BE2C (cell line): ENCODE results near the gene CSF1R.

Source experiments
- DNase-seq: peaks from one replicate; pipeline ENCODE4 v3.0.0-alpha.2; 2020
- H3K27me3 ChIP-seq: fragments of 250-450 bp; sonication (Bioruptor Pico); 2 replicates; pipeline ENCODE4 v1.5.1; 2020; ENCODE audit warnings: mild to moderate bottlenecking
- H3K36me3 ChIP-seq: fragments of 250-450 bp; sonication (Bioruptor Pico); 2 replicates; pipeline ENCODE4 v1.5.1; 2020; ENCODE audit warnings: mild to moderate bottlenecking
- H3K4me1 ChIP-seq: fragments of 250-450 bp; sonication (Bioruptor Pico); 2 replicates; pipeline ENCODE4 v1.5.1; 2020
- H3K4me3 ChIP-seq: 2 replicates; pipeline ENCODE4 v1.5.1; 2011; ENCODE audit warnings: low read depth, low read length
- H3K9me3 ChIP-seq: fragments of 250-450 bp; sonication (Bioruptor Pico); 2 replicates; pipeline ENCODE4 v1.5.1; 2020
- TF ChIP-seq, protein P1 (sequence below): IDR thresholded peaks from 2 replicates; pipeline ENCODE4 v1.5.1; 2012; ENCODE audit warnings: mild to moderate bottlenecking, low read depth, low read length

The CSF1R gene

DNA sequence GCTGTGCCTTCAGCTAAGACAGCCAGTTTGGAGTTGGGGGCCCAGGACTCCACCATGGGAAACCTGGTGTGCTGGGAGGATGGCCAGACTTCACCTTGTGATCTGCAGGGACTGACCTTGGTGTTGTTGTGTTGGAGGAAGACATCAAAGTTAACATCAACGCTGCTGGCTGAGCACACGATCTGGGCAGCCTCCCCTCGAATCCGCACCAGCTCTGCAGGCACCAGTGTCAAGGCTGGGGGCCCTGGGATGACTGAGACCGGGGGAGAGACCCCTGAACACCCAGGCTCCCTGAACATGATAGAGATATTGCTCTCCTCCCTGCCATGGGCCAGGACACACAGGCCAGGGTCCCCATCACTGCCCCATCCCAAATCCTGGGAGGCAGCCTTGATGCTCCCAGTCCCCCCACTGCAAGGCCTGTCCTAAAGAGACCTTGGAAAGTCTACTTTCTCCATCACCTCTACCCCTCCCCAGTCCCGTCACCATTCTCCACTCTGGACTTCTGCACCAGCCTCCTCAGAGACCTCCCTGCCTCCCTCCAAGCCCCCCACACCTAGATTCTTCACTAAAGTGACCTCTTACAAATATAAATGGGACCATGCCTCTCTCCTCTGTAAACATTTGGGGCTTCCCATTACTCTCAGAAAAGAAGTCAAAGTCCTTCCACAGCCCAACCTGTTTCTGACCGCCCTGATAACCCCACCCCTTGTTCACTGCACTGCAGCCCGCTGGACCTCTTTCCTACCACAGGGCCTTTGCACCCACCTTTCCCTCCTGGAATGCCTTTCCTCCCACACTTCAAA, 8.2 kb downstream of the CSF1R start:
- Histone ChIP-seq H3K36me3 (no peaks in the 10 kb centered on the region), H3K4me3 (no peak overlapping the region), H3K9me3 (no peaks in the 10 kb centered on the region), H3K27me3 (no peaks in the 10 kb centered on the region), H3K4me1 (no peaks in the 10 kb centered on the region)
- DNase-seq: no peak
- TF ChIP-seq, protein P1, sequence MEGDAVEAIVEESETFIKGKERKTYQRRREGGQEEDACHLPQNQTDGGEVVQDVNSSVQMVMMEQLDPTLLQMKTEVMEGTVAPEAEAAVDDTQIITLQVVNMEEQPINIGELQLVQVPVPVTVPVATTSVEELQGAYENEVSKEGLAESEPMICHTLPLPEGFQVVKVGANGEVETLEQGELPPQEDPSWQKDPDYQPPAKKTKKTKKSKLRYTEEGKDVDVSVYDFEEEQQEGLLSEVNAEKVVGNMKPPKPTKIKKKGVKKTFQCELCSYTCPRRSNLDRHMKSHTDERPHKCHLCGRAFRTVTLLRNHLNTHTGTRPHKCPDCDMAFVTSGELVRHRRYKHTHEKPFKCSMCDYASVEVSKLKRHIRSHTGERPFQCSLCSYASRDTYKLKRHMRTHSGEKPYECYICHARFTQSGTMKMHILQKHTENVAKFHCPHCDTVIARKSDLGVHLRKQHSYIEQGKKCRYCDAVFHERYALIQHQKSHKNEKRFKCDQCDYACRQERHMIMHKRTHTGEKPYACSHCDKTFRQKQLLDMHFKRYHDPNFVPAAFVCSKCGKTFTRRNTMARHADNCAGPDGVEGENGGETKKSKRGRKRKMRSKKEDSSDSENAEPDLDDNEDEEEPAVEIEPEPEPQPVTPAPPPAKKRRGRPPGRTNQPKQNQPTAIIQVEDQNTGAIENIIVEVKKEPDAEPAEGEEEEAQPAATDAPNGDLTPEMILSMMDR: no peak

GRCh38 chr5:150077060-150077459, 9.3 kb downstream of the CSF1R start:
- DNase-seq: no peak
- Histone ChIP-seq H3K36me3 (no peaks in the 10 kb centered on the region), H3K4me3 (no peak overlapping the region), H3K9me3 (no peaks in the 10 kb centered on the region), H3K4me1 (no peaks in the 10 kb centered on the region), H3K27me3 (no peaks in the 10 kb centered on the region)
- TF ChIP-seq, protein P1: no peak

GRCh38 chr5:150075806-150076205, 10.5 kb downstream of the CSF1R start:
- no peak for DNase-seq
- no peaks in the 10 kb centered on the region for H3K4me1 ChIP-seq
- H3K9me3 ChIP-seq: no peaks in the 10 kb centered on the region
- no peak overlapping the region for H3K4me3 ChIP-seq
- TF ChIP-seq, protein P1: peak; percentile 26
- no peaks in the 10 kb centered on the region for H3K27me3 ChIP-seq
- no peaks in the 10 kb centered on the region for H3K36me3 ChIP-seq

DNA sequence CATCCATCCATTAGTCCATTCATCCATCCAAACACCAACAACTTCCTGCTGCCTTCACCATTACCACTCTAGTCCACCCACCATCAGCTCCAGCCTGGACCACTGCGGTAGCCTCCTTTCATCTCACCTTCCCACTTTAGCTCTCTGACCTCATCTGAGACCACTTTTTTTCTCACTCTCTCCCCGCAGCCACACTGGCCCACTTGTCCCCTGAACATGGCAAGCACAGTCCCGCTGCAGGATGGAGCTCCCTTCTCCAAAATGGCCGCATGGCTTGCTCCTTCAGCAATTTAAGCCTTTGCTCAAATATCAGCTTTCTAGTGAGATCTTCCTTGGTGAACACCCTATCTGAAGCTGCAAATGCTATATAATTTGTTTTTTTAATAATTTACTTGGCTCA, 11.1 kb downstream of the CSF1R start:
- Histone ChIP-seq H3K36me3 (no peaks in the 10 kb centered on the region), H3K27me3 (no peaks in the 10 kb centered on the region), H3K4me1 (no peaks in the 10 kb centered on the region), H3K9me3 (no peaks in the 10 kb centered on the region), H3K4me3 (no peak overlapping the region)
- TF ChIP-seq, protein P1: no peak
- no peak for DNase-seq

- no peaks in the 10 kb centered on the region for H3K4me1 ChIP-seq
- TF ChIP-seq, protein P1: no peak
- no peaks in the 10 kb centered on the region for H3K36me3 ChIP-seq
- H3K4me3 ChIP-seq: no peak overlapping the region
- H3K9me3 ChIP-seq: no peaks in the 10 kb centered on the region
- DNase-seq: no peak
- H3K27me3 ChIP-seq: no peaks in the 10 kb centered on the region
Measured at GRCh38 chr5:150073677-150074076, 12.7 kb downstream of the CSF1R start.

- TF ChIP-seq, protein P1: no peak
- Histone ChIP-seq H3K4me3 (no peak overlapping the region), H3K27me3 (no peaks in the 10 kb centered on the region), H3K9me3 (no peaks in the 10 kb centered on the region), H3K4me1 (no peaks in the 10 kb centered on the region), H3K36me3 (no peaks in the 10 kb centered on the region)
- no peak for DNase-seq
Measured at GRCh38 chr5:150073086-150073625, 13.2 kb downstream of the CSF1R start.
